GM12875 (cell line): Measurements from ENCODE around the gene PKD2.
"Not testable (repeated sequence)": the region's sequence is repeated elsewhere in the genome, so short reads cannot be mapped to it uniquely, and the experiment has no call there.

Source experiments
- H3K4me3 ChIP-seq: one replicate; pipeline ENCODE4 v1.5.1; 2011; ENCODE audit warnings: low read depth, low read length, control low read depth
- TF ChIP-seq, protein P1 (sequence below): IDR thresholded peaks from 2 replicates; pipeline ENCODE4 v1.5.1; 2011; ENCODE audit warnings: low read depth, mild to moderate bottlenecking, control low read depth, inconsistent platforms, low read length, moderate library complexity, borderline replicate concordance; ENCODE audit not compliant: insufficient read depth

The PKD2 gene

DNA sequence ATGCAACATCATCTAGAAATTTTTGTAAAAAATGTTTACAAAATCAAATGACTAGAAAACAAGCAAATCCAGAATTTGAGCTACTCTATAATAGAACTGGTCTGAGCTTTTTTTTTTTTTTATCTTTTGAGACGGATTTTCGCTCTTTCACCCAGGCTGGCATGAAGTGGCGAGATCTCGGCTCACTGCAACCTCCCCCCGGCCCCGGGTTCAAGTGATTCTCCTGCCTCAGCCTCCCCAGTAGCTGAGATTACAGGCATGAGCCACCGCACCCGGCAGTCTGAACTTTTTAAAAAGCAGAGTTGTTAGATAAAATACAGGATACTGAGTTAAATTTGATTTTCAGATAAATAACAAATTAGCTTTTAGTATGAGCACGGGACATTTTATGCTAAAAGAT is 20.9 kb upstream of the PKD2 start:
- H3K4me3 ChIP-seq: no peak overlapping the region

DNA sequence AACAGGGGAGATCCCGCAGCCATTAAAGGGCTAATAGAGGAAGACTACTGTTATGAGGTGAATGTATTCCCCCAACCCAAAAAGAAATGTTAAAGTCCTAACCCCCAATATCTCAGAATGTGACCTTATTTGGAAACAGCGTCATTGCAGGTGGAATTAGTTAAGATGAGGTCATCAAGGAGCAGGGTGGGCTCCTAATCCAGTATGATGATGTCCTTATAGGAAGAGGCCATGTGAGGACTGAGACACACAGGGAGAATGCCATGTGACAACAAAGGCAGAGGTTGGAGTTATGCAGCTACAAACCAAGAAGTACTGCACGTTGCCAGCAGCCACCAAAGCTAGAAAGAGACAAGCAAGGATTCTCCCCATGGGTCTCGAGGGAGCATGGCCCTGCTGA is 17.7 kb upstream of the PKD2 start:
- TF ChIP-seq, protein P1, sequence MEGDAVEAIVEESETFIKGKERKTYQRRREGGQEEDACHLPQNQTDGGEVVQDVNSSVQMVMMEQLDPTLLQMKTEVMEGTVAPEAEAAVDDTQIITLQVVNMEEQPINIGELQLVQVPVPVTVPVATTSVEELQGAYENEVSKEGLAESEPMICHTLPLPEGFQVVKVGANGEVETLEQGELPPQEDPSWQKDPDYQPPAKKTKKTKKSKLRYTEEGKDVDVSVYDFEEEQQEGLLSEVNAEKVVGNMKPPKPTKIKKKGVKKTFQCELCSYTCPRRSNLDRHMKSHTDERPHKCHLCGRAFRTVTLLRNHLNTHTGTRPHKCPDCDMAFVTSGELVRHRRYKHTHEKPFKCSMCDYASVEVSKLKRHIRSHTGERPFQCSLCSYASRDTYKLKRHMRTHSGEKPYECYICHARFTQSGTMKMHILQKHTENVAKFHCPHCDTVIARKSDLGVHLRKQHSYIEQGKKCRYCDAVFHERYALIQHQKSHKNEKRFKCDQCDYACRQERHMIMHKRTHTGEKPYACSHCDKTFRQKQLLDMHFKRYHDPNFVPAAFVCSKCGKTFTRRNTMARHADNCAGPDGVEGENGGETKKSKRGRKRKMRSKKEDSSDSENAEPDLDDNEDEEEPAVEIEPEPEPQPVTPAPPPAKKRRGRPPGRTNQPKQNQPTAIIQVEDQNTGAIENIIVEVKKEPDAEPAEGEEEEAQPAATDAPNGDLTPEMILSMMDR: no peak
- no peak overlapping the region for H3K4me3 ChIP-seq

More for the DNA sequence above, 20.9 kb upstream of the PKD2 start:
- TF ChIP-seq, protein P1: no peak

DNA sequence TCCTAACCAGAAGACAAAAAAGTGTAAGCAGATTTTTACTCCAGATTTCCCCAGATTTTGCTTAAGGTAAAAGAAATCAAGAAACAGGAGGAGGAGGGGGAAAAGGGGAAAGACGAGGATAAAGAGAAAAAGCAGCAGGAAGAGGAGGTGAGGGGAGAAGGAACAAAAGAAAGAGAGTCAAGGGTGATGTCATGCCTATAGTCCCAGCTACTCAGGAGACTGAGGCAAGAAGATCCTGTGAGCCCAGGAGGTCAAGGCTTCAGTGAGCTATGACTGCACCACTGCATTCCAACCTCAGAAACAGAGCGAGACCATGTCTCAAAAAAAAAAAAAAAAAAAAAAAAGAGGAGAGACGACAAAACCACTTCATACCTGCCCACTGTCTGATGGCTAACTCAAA is 12.0 kb upstream of the PKD2 start:
- H3K4me3 ChIP-seq: no peak overlapping the region
- TF ChIP-seq, protein P1: no peak

DNA sequence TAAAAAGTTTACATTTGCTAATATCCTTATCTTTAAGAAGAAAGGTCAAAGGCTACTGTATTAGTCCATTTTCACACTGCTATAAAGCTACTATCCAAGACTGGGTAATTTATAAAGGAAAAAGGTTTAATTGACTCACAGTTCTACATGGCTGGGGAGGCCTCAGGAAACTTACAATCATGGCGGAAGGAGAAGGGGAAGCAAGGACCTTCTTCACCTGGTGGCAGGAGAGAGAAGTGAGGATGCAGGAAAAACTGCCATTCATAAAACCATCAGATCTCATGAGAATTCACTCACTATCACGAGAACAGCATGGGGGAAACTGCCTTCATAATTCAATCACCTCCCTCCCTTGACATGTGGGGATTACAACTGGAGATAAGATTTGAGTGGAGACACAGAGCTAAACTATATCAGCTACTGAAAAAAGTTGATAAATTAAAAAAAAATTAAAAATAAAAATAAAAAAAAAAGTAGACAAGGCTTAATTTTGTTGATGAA is 8.2 kb upstream of the PKD2 start:
- not testable (repeated sequence) for H3K4me3 ChIP-seq

DNA sequence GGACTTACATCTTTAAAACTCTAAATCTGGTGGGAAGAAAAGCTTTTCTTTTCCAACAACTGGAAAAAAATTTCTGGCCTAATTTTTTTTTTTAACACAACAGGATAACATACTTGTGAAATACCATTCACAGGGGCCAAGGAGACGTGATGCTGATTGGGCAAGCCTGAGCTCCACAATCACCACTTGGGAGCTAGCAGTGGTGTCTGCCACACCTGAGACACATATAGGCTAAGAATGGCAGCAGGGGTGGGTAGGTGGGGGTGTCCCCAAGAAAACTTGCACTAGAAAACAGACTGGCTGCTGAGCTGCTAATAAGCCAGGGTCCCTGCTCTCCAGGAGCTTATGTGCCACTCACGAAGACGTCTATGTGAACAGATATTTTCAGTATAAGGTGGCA is 5.6 kb upstream of the PKD2 start:
- no peak overlapping the region for H3K4me3 ChIP-seq
- TF ChIP-seq, protein P1: no peak

DNA sequence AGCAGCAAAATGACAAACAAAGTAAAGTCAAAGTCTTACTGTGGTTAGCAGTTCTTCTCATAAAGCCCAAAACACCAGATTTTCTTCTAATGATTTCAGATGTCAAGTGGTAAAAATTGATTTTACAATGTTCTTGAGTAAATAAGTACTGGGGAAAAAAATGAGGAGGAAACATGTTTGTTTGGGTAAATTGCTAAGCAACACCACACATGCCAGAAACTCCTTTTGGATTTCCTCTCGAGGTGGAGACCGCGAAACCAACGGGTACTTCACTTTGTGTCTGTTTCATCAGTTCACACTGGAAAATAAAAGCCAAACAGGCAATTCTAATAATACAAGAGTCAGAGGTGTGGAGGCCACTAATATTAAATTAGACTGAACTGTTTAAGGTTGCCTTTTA is 4.6 kb upstream of the PKD2 start:
- TF ChIP-seq, protein P1: no peak

DNA sequence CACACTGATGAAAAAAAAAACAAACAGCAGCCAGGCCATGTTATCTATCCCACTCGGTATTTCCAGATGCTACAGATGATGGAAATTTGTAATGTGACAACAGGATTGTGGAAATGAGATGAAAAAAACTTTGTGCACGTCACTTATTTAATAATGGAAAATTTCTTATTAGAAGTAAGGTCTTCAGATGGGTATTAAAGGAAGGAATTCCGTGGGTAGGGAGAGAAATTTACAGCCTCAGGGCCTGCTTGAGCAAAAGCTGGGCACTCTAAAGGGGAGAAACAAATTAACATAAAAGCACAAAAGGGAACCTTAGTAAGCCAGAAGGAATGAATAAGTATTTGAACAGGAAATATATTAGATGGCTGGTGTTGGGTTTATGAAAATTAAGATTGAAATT is 4.2 kb upstream of the PKD2 start:
- TF ChIP-seq, protein P1: no peak
- no peak overlapping the region for H3K4me3 ChIP-seq

More for the DNA sequence above, 4.6 kb upstream of the PKD2 start:
- no peak overlapping the region for H3K4me3 ChIP-seq

DNA sequence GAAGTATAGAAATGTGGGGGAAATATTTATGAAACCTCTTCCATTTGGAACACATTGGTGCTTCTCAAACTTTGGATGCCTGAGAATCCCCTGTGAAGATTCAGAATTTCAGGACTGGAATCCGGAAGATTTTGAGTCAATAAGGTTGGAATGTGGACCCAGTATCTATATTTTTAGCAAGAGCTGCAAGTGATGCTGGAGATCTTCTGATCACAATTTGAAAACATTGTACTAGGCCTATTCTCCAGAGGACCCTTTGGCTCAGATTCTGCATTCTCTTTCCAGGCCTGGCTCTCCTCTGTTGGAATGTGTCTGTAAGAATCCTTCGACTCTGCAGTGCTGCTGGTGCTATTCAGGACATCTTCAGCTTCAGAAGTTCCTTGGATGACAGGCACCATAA is 2.4 kb upstream of the PKD2 start:
- TF ChIP-seq, protein P1: no peak
- H3K4me3 ChIP-seq: no peak overlapping the region
